Adipose tissue (tissue), 3 donors: ENCODE measurements around the gene ACER3. TPM values are rescaled to one million over a fixed set of nuclear protein-coding genes. Genes with fewer than 3 reads are reported as not detected.
"Not testable (repeated sequence)": the region's sequence is repeated elsewhere in the genome, so short reads cannot be mapped to it uniquely, and the experiment has no call there.

Experiments used
- H3K27ac ChIP-seq: one replicate; pipeline ENCODE4 v1.5.1; 2013; ENCODE audit warnings: low read depth, low read length
- WGBS, 3 donors: extraction: QIAGEN DNeasy Blood & Tissue Kit; methylation state at CpG; one replicate each; pipeline ENCODE4 v1.1.7; 2013; 5-methylcytosine and 5-hydroxymethylcytosine counted together
- polyA plus RNA-seq, 3 donors: library from polyadenylated mRNA; stranded (reverse); fragments of 200-250 nt; gene quantifications; one replicate each; pipeline ENCODE4 v1.2.3, GENCODE V29; 2013
- donor health status: healthy with polysubstance abuse.
- donor health status: Bipolar disorder and iron deficiency.
- donor health status: healthy.

The ACER3 gene
- polyA plus RNA-seq, 3 donors, result 3.4 to 12.7 (median 7.1) TPM

DNA sequence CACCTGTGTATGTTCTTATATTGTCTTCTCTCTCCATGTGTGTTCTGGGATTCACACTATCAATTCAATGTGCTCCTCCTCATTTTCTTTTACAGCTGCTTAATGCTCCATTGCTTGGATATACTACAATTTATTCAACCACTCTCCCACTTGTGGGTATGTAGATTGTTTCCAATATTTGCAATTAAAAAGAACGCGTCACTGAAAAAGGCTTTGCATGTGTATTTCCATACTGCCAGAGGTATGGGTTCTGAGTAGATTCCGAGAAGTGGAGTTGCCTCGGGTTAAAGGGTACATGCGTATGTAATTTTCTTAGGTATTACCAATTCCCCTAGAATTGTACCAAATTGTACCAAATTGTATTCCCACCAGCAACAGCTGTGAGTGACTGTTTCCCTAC lies 199.1 kb downstream of the ACER3 start:
- 93 to 95% (median 94%) methylated on average over 5 of the region's 5 CpGs for WGBS, 3 donors

DNA sequence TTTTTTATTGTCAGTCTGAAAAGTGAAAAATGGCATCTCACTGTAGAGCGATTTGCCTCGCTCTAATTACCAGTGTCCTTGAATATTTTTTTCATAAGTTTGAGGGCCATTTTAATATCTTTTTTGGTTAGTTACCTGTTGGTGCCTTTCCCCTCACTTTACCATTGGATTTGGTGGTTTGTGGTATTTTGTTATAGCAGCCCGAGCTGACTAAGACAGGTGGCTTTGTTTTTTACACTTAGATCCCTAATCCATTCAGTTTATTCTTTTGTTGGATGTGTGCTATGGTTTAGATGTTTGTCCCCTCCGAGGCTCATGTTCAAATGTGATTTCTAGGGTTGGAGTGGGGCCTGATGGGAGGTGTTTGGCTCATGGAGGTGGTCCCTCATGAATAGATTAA lies 199.5 kb downstream of the ACER3 start:
- no peak overlapping the region for H3K27ac ChIP-seq
- 78 to 91% (median 82%) methylated on average over 4 of the region's 4 CpGs for WGBS, 3 donors

More for the DNA sequence above, 199.1 kb downstream of the ACER3 start:
- H3K27ac ChIP-seq, result no peak overlapping the region

DNA sequence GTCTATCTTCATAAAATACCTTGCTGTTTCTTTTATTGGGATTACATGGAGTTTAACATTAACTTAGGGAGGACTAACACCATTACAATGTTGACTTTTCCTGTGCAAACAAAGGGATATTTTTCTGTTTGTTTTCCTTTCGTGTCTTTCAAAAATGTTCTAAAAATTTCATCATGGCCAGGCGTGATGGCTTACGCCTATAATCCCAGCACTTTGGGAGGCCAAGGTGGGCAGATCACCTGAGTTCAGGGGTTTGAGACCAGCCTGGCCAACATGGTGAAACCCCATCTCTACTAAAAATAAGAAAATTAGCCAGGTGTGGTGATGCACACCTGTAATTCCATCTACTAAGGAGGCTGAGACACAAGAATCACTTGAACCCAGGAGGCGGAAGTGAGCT lies 200.5 kb downstream of the ACER3 start:
- not testable (repeated sequence) for H3K27ac ChIP-seq
- 38 to 85% (median 83%) methylated on average over 4 of the region's 4 CpGs for WGBS, 3 donors

DNA sequence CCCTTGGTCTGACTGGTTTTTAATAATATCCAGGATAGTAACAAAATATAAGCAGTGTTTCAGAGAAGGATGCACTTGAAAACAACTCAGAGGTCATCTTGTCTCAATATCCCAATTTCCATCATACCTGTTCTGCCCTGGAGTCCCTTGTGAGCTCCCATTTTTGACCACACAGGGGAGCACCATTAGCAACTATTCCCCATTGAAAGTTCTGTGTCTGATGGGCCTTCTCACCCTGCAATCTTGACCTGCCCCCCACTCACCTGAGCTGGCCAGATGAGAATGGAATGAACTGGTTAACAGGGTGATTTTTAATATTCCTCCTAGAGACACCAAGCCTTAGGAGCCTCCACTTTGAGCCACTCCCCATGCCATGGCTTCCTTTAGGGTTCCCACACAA lies 202.2 kb downstream of the ACER3 start:
- no peak overlapping the region for H3K27ac ChIP-seq

DNA sequence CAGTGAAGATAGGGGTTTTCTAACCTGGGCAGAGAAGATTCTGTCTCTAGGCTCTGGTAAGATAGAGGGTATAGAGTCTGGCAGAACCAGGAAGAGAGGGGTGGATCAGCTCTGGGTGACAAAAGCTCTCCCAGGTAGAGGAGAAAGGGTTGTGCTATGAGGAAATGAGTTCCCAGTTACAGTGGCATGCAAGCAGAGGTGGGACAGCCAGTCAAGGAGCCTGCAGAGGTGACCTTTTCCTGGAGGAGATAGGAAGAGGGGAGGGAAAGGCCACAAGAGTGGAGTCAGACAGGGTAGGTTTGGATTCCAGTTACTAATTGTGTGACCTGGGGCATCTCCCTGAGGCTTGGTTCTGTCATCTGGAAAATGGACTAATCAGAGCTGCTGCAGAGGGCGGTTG lies 202.7 kb downstream of the ACER3 start:
- H3K27ac ChIP-seq, result no peak overlapping the region
- WGBS, 3 donors, result 95 to 100% (median 97%) methylated on average over 1 of the region's 1 CpG

DNA sequence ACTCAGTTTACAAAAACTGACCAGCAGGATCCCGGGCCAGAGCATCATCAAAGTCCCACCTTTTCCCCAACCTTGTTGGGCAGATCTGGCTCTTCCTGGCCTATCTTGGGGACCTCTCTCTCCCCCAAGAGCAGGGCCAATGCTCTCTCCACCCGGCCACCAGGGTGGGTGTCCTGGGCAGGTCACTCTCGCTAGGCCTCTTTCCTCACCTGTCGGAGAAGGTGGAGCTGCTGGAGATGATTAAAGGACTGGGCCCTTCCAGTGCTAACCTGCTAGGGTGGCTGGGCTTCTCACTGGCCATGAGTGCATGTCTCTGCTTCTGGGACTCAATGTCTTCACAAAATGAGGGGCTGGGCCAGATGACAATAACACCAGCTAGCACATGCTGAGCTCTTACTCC lies 203.1 kb downstream of the ACER3 start:
- WGBS, 3 donors, result 93 to 99% (median 95%) methylated on average over 4 of the region's 4 CpGs
- no peak overlapping the region for H3K27ac ChIP-seq

DNA sequence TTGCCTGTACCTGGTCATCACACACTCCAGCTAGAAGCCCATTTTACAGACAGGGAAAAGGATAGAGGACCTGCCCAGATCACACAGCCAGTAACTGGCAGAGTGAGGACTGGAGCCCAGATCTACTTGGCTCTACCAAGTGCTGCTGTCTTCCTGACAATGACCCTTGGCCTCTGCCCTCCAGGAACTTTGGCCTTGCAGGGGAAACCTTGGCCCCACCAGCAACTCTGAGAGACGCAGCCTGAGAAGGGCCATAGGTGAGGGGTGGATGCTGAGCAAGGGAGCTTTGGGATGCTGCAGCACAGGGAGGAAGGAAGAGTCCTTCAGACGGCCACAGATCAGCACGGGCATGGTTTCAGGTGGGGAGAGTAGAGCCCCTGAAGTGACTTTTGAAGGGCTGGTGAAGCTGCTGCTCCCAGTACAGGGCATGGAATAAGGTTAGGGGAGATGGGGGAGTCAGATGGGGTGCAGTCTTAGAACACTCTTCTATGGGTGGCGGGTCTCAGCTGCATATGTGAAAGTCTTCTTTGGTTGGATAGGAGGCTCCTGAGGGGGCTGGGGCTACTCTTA lies 204.0 kb downstream of the ACER3 start:
- no peak overlapping the region for H3K27ac ChIP-seq
- 85 to 90% (median 89%) methylated on average over 4 of the region's 4 CpGs for WGBS, 3 donors

DNA sequence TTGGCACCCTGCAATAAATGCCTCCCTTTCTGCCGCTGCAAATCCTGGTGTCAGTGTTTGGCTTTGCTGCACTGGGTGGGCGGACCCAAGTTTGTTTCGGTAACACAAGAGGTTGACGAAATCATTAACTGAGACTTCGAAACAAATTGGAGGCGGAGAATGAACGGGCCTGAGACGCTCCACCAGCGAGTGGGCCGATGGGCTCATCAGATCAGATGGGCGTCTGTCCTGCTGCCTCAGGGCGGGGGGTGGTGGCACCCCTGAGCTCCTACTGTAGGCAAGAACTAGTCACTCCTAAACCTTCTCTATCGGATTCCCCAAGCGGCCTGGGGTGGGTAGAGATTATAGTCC lies 205.1 kb downstream of the ACER3 start:
- WGBS, 3 donors, result 23 to 50% (median 27%) methylated on average over 14 of the region's 14 CpGs
- H3K27ac ChIP-seq, result no peak overlapping the region

DNA sequence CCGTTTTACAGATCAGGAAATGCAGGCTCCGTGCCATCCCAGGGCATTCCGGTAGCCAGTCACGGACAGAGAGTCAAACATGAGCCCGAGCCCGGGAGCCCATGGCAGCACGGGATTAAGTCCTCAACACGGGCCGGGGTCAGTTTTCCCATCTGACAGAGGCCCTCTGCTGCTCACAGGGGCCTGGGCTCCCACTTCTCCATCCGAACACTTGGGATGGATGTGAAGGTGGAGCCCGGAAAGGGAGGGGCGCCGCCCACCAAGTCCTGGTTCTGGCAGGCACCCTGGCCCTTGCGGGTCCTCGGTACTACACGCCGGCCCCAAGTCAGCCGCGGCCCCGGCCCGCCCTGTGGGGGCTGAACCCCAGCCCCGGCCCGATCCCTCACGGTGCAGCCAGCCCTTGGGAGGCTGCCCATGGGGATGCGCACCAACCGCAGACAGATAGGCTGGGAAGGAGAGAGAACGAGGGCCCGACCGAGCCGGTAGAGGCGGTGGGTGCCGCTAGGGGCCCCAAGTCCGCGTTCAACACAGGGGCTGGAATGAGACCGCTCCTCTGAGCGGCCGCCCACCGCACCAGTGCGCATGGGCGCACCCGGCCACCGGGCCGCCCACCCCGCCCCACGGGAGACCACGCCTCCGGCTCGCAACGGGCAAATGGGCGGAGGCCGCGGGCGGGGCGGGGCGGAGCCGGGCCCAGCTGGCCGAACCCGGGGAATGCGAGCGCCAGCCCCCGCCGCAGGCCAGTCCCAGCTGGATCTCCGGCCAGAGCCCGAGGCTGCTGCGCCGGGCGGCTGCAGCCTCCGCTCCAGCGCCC lies 205.7 kb downstream of the ACER3 start, which contains the start of gene CAPN5:
Gene CAPN5 (plus strand): TSS at position 743 of the 814 bp plus-strand sequence. CDS start 17,916 bp downstream, outside the sequence.
- 0 to 3% (median 1%) methylated on average over 58 to 69 of the region's 69 CpGs for WGBS, 3 donors
- H3K27ac ChIP-seq, result no peak within 1 kb of the TSS

DNA sequence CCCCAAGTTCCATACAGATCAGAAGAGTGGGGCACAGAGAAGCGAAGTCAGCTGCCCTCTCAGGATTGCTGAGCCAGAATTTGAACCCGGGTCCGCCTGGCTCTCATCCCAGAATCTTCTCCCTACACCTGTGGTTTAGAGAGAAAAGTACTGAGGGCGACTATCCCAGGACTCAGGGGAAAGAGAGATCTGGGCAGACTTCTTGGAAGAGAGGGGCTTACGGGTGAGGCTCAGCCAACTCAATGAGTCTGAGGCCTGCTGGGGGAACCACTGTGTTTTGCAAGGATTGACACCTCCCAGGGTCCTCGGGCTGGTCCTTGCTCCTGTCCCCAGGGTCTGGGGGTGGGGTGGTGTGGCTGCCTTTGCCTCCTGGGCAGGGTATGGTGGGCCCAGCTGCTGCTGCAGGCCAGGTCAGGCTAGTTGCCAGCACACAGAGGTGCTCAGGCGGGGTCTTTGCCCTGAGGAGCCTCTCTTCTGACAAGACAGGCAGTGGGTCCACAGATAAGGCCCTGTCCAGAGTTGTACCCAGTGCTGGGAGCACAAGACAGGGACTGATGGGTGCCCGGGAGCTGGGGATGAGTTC lies 207.2 kb downstream of the ACER3 start:
- 83 to 89% (median 86%) methylated on average over 8 of the region's 8 CpGs for WGBS, 3 donors
- H3K27ac ChIP-seq, result no peak overlapping the region

DNA sequence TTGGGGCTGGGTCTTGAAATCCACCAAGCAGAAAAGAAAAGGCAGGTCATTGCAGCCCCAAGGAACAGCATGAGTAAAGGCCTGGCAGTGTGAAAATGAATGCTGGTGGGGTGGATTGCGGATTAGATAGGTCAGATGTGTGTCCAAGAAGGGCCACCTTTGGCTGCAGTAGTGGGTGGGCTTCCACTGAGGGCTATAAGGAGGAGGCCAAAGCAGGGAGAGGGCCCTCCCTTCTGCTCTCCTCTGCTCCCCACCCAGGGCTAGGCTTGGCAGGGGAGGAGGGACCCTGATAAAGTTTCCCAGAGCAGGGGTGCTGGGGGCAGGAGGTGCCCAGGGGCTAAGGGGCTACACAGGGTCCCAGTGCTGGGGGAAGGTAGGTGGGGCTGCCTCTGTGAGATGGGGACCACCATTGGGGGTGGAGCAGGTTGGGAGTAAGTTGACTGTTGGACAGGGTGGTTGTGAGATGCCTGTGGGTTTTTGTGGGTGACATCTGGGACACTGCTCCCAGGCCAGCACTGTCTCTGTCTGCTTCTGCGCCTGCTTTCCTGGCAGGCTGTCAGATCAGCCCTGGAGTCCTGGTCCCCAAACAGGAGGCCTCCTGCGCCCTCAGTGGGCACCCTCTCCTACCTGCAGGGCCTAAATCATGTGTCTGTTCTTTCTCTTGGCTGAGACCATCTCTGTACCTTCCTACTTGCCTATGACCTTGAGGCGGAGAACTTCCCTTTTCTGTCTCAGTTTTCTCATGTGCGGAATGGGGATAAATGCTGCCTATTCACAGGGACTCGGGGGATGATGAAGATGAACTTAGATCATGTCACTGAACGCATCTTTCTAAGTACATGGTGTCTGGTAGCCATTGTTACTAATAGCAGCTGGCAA lies 208.0 kb downstream of the ACER3 start:
- no peak overlapping the region for H3K27ac ChIP-seq
- WGBS, 3 donors, result 75 to 86% (median 84%) methylated on average over 7 of the region's 7 CpGs

DNA sequence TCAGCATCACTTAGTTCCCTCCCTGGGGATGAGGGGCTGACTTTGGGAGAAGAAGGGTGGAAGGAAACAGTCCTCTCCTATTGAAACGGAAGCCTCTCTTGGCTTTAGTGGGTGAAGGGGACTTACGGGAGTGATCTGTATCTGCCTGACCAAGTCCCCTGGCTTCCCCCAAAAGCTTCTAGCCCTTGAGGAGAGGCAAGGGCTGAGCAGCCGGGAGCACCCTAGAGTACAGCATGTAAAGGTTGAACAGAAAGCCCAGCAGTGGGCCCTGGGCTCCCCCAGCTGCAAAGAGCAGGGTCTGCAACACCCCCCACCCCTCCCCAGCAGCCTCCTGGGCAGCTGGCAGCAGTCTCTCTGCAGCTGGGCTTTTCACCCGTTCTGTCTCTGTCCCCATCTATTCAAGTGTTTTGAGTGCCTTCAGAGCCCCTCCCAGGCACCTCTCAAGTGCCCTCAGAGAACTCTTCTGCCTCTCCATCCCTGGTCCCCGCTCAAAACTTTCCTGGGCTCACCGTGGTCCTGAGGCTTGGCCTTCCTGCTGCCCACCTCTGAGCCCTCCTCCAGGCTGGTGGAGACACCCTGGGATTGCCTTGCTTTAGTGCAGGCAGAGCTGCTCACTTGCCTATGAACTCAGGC lies 208.7 kb downstream of the ACER3 start:
- H3K27ac ChIP-seq, result peak overlapping the region; percentile 44
- WGBS, 3 donors, result 77 to 84% (median 80%) methylated on average over 6 of the region's 6 CpGs

DNA sequence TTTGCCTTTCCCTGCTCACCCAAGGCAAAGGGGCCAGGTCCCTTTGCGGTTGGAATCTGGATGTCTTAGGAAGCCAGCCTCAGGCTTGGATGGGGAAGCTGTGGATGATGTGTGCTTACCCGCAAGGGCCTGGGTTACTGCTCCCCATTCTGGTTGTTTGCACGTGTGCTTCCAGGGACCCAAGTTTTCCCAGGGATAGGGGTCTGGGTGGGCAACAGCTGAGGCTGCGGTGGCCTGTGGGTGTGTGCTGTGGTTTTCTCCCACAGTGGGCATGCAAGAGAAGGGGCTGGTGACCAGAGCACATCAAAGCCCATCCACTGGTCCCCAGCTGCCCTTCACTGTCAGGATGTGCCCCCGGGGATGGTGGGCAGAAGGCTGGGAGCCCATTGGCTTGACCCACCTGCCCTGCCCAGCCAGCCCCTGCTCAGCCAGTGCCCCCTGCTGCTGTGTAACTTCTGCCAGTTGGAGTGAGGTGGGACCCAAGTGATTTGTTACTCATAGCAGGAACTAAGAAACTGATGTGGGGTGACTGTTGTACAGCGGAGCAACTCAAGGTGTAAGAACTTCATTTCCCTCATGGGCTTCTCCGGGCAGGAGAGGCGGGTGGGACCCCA lies 209.4 kb downstream of the ACER3 start:
- WGBS, 3 donors, result 89 to 94% (median 93%) methylated on average over 8 of the region's 8 CpGs
- no peak overlapping the region for H3K27ac ChIP-seq

DNA sequence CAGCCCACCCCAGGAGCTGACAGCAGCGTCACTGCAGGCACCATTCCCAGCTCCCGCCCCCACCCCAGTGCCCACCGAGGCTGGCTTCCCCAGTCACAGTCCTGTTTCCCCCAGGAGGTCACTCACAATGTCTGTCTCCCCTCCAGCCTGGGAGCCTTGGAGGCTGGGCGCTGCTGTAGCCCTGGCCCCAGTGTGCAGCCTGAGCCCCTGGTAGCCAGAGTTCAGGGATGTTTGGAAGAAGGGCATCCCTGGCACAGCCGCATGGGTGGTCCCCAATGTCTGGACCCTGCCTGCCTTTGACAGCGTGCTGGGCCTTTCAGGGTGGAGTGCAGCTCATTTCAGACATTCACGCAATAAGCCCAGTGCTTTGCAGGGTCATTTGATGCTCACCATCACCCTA lies 210.4 kb downstream of the ACER3 start:
- 77 to 86% (median 84%) methylated on average over 7 of the region's 7 CpGs for WGBS, 3 donors
- H3K27ac ChIP-seq, result no peak overlapping the region

DNA sequence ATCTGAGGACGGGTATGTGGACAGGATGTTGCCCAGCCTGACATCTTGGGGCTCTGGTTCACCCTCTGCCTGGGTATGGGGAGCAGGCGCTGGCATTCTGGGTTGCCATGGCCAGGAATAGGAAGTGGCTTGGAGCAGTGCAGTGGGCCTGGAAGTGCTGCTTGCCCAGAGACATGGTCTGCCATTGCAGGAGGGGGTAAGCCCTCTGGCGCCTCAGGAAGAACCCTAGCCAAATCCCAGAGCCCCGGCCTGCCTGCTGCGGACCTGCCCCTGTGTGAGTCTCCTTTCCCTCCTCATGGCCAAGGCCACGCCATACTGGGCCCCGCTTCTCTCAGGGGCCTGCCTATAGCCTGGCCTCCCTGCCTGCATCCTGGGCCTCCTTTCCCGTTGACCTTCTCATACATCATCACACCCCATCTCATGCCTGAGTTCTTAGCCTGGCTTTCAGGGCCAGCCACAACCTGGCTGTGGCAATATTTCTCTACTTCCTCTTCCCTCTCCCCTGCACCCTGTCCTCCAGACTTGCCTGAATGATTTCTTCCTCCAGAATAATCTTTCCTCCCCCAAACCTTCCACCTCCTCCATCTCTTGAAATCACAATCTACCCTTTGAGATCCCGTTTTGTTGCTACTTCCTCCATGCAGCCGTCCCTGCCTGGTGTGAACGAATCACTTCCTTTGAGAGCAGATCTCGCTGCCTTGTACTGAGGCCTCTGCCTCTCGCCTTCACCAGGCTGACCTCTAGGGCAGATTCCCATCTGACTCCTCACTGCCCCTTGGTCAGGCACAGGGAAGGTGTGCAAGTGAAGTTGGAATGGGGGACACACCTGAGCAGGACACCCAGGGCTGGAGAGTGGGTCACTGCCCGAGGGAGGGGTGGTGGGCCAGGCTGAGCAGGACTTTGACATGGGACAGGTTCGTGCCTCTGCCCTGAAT lies 211.2 kb downstream of the ACER3 start:
- WGBS, 3 donors, result 72 to 84% (median 74%) methylated on average over 15 of the region's 15 CpGs
- no peak overlapping the region for H3K27ac ChIP-seq

DNA sequence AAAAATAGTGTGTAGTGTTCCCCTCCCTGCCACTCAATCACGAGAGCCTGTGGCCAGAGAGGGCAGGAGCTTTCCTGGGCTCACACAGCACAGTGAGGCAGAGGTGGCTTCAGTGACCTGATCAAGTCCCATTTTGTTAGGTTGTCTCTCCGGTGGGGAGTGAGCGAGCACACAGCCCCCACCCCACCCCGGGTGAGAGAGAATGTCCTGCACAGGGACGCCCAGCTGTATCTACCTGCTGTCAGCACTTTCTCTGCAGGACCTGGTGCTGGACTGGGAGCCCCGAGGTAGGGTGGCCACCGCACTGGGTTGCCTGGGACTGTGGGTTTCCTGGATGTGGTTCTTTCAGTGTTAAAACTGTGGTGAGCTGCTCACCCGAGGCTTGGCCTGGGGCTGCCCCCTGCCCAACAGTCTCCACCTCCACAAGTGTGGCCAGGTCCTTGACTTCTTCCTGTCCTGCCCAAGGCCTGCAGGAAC lies 212.2 kb downstream of the ACER3 start:
- WGBS, 3 donors, result 47 to 80% (median 50%) methylated on average over 8 of the region's 8 CpGs
- no peak overlapping the region for H3K27ac ChIP-seq
